Ovary (tissue), 9 donors: ENCODE data around the gene SPACA5. TPM values are rescaled to one million over a fixed set of nuclear protein-coding genes. Genes with fewer than 3 reads are reported as not detected.

ENCODE experiments used
- DNase-seq, 5 donors: peaks; one replicate each; pipeline ENCODE4 v3.0.0-alpha.2; 2019 to 2020
- H3K27ac ChIP-seq, 2 donors: fragments of 200-600 bp; one replicate each; pipeline versions ENCODE4 v1.5.1 to v1.8.0; 2019 to 2022
- H3K27me3 ChIP-seq: fragments of 200-600 bp; one replicate; pipeline ENCODE4 v1.8.0; 2022
- H3K36me3 ChIP-seq: fragments of 200-600 bp; sonication (generic); one replicate; pipeline ENCODE4 v1.5.1; 2019
- H3K4me1 ChIP-seq: one replicate; pipeline ENCODE4 v1.8.1; 2013; ENCODE audit warnings: mild to moderate bottlenecking, moderate library complexity; ENCODE audit not compliant: insufficient read depth
- H3K4me3 ChIP-seq: fragments of 200-600 bp; sonication (generic); one replicate; pipeline ENCODE4 v1.5.1; 2017
- H3K9me3 ChIP-seq, 2 donors: fragments of 200-600 bp in 1 of 2; sonication (generic) in 1 of 2; one replicate each; pipeline versions ENCODE4 v1.5.1 to v1.8.1; 2013 to 2019; ENCODE audit warnings: mild to moderate bottlenecking in 1 of 2, moderate library complexity in 1 of 2
- EP300 ChIP-seq: sonication (generic); formaldehyde crosslinking; IDR thresholded peaks from one replicate; pipeline ENCODE4 v1.6.1; 2017; ENCODE audit warnings: antibody characterized with exemption
- POLR2A ChIP-seq: fragments of 450-650 bp; IDR thresholded peaks from one replicate; pipeline ENCODE4 v1.6.1; 2017; ENCODE audit warnings: antibody characterized with exemption, mild to moderate bottlenecking, moderate library complexity
- WGBS, 3 donors: extraction: QIAGEN DNeasy Blood & Tissue Kit in 1 of 3; methylation state at CpG; one replicate each; pipeline versions ENCODE4 v1.1.5 to v1.1.7; 2013 to 2017; 5-methylcytosine and 5-hydroxymethylcytosine counted together
- intact Hi-C, 4 donors: fragments of 100-400 bp; cut with DNase I; formaldehyde crosslinking; loops; one replicate each; pipeline versions ENCODE4 v1.11.0 to v1.15.1; 2022 to 2023
- polyA plus RNA-seq, 2 donors: library from polyadenylated mRNA; stranded (reverse); fragments of 200-250 nt in 1 of 2; fragments of 350-450 nt in 1 of 2; fragmentation: Illumina TruSeq in 1 of 2; extraction: RNeasy Lipid Tissue Mini Kit (QIAGEN cat#74804) in 1 of 2; gene quantifications; one replicate each; pipeline ENCODE4 v1.2.3, GENCODE V29; 2013 to 2014
- total RNA-seq, 7 donors: library from RNA; depleted of rRNA in 2 of 7; stranded (reverse); fragments of >200 nt in 2 of 7; fragmentation: NEBNext Ultra II Directional in 3 of 7; extraction: Animal tissue kit (Norgen Biotek cat#: 25700) in 3 of 7; gene quantifications; one replicate each; pipeline versions ENCODE4 v1.1.0 to v1.2.4, GENCODE V29; 2016 to 2023
- TF ChIP-seq, protein P1 (sequence below), 3 donors: fragments of 450-650 bp in 2 of 3; fragments of 200-600 bp in 1 of 3; IDR thresholded peaks; one replicate each; pipeline versions ENCODE4 v1.5.1 to v1.8.0; 2016 to 2022; ENCODE audit warnings: antibody characterized with exemption in 3 of 3, mild to moderate bottlenecking in 1 of 3
- donor health status: DM: no; HTN: no; CAD: no; lungs with moderate emphysema.
- donor health status: DM: no; HTN: no; CAD: no.
- donor health status: Bipolar disorder and iron deficiency.
- donor health status: DM: yes; HTN: yes; CAD: no.
- donor health status: DM: no; HTN: no; CAD: no.
- donor health status: DM: yes; HTN: yes; CAD: no.

Gene SPACA5
- total and polyA plus RNA-seq, 9 donors = 0.25 TPM; not detected in 8

DNA sequence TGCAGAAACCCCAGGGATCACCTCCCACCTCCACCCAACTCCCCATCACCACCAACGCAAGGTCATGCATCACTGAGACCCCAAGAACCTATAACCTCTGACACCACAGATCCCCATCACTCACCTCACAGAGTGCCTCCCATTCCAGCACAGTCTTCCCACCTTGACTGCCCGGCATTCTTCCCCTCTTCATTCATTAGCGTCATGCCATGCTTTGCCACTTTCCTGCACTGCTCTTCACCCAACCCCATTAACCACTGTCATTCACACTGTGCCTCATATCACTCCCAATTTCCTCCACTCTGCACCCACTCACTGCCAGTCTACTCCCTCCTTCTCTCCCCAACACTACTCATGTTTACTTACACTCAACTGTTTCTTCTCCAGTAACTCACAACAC is 33.6 kb upstream of the SPACA5 start:
- no peak for DNase-seq
- Histone ChIP-seq H3K36me3 (no peaks in the 10 kb centered on the region), H3K4me3 (no peak overlapping the region), H3K27ac (no peak overlapping the region), H3K27me3 (no peaks in the 10 kb centered on the region), H3K9me3 (peaks cover 0 to 4% of the 10 kb centered on the region in 2 donors), H3K4me1 (no peaks in the 10 kb centered on the region)
- 78 to 89% (median 89%) methylated on average over 3 of the region's 3 CpGs for WGBS, 3 donors
- intact Hi-C loops = no loop called here
- TF ChIP-seq EP300 (no peak), POLR2A (no peak)
- TF ChIP-seq, protein P1, sequence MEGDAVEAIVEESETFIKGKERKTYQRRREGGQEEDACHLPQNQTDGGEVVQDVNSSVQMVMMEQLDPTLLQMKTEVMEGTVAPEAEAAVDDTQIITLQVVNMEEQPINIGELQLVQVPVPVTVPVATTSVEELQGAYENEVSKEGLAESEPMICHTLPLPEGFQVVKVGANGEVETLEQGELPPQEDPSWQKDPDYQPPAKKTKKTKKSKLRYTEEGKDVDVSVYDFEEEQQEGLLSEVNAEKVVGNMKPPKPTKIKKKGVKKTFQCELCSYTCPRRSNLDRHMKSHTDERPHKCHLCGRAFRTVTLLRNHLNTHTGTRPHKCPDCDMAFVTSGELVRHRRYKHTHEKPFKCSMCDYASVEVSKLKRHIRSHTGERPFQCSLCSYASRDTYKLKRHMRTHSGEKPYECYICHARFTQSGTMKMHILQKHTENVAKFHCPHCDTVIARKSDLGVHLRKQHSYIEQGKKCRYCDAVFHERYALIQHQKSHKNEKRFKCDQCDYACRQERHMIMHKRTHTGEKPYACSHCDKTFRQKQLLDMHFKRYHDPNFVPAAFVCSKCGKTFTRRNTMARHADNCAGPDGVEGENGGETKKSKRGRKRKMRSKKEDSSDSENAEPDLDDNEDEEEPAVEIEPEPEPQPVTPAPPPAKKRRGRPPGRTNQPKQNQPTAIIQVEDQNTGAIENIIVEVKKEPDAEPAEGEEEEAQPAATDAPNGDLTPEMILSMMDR (IDR thresholded peaks at IDR 0.05) = no peak

DNA sequence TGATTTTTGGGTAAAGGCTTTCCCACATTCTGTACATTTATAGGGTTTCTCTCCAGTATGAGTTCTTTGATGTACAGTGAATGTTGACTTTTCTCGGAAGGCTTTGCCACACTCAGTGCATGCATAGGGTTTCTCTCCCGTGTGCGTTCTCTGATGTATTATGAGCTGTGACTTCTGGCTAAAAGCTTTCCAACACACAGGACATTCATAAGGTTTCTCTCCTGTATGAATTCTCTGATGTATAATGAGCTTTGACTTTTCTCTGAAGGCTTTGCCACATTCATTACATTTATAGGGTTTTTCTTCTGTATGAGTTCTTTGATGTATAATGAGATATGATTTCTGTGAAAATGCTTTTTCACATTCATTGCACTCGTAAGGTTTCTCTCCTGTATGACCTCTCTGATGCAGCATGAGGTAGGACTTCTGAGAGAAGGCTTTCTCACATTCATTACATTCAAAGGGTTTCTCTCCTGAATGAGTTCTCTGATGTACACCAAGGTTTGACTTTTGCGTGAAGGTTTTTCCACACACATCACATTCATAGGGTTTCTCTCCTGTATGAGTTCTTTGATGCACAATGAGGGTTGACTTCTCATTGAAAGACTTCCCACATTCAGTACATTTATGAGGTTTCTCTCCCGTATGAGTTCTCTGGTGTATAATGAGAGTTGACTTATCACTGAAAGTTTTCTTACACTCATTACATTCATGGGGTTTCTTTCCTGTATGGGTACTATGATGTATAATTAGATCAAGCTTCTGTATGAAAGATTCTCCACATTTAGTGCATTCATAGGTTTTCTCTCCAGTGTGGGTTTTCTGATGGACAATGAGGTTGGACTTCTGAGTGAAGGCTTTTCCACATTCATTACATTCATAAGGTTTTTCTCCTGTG is 30.3 kb upstream of the SPACA5 start:
- Histone ChIP-seq H3K4me1 (no peaks in the 10 kb centered on the region), H3K27ac (no peak overlapping the region), H3K4me3 (no peak overlapping the region), H3K27me3 (no peaks in the 10 kb centered on the region), H3K36me3 (no peaks in the 10 kb centered on the region), H3K9me3 (peaks cover 0 to 8% of the 10 kb centered on the region in 2 donors)
- intact Hi-C loops = no loop called here
- WGBS, 3 donors = 90 to 95% (median 93%) methylated on average over 6 of the region's 6 CpGs
- TF ChIP-seq EP300 (no peak), POLR2A (no peak)
- TF ChIP-seq, protein P1 (IDR thresholded peaks at IDR 0.05) = no peak
- DNase-seq = no peak

DNA sequence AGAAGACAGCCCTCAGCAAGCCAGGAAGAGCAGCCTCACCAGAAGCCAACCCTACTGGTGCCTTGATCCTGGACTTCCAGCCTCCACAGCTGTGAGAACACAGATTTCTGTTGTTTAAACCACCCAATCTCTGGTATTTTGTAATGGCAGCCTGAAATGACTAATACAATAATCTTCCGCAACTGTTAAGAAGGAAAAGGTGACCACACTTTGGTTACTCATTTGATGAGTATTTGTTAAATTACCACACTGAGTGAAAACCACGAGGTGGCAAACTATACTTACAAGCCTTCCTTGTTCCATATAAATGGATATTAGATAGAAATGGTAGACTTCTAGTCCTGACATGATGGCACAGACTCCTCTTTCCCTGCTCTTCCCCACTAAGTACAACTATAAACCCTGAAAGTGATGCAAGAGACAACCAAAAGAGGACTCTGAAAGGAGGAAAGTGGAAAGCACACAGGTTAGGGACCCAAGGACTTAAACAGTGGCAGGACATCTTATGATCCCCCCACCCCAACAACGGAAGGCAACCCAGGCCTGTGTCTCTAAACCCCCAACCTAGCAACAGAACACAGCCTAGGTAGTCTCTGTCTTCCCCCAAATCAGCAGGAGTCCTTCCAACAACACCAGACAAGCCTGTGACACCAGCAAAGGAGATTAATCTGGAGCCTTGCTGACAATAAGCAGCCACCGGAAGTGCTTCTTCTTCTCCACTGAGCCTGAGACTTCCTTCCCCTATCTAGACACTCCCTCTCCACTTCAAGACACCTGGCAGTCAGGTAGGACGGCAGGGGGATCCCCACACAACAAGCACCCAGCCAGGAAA is 15.3 kb upstream of the SPACA5 start:
- no peak overlapping the region for H3K27ac ChIP-seq
- no peak for DNase-seq
- no peak for TF ChIP-seq POLR2A
- H3K36me3 ChIP-seq = no peaks in the 10 kb centered on the region
- no peaks in the 10 kb centered on the region for H3K4me1 ChIP-seq
- H3K27me3 ChIP-seq = no peaks in the 10 kb centered on the region
- 64 to 67% (median 66%) methylated on average over 5 of the region's 5 CpGs for WGBS, 3 donors
- no peak overlapping the region for H3K4me3 ChIP-seq
- H3K9me3 ChIP-seq = peaks cover 0 to 4% of the 10 kb centered on the region in 2 donors
- intact Hi-C loops = no loop called here

DNA sequence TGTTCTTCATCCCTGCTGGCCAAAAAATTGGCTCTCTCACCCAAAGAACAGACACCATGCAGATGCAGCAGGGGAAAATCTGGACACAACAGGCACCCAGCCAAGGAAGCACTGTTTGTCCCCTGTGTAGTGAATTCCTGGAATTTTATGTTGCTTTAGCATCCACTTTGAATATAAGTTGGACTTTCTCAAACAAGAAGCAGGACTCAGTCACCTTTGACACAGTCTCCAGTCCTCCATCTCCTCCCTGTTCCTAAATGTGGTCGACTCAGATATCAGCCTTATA is 14.8 kb upstream of the SPACA5 start:
- H3K4me1 ChIP-seq = no peaks in the 10 kb centered on the region
- whole genome bisulfite sequencing, 3 donors = 41 to 54% (median 52%) methylated on average over 1 of the region's 1 CpG
- peaks cover 0 to 9% of the 10 kb centered on the region in 2 donors for H3K9me3 ChIP-seq
- TF ChIP-seq, protein P1 (IDR thresholded peaks at IDR 0.05) = no peak
- TF ChIP-seq POLR2A (no peak), EP300 (no peak)
- intact Hi-C loops = no loop called here
- H3K27me3 ChIP-seq = no peaks in the 10 kb centered on the region
- no peaks in the 10 kb centered on the region for H3K36me3 ChIP-seq
- H3K27ac ChIP-seq = no peak overlapping the region
- no peak for DNase-seq
- no peak overlapping the region for H3K4me3 ChIP-seq
